ENCODE results near the gene TENM4.

Gene TENM4

DNA sequence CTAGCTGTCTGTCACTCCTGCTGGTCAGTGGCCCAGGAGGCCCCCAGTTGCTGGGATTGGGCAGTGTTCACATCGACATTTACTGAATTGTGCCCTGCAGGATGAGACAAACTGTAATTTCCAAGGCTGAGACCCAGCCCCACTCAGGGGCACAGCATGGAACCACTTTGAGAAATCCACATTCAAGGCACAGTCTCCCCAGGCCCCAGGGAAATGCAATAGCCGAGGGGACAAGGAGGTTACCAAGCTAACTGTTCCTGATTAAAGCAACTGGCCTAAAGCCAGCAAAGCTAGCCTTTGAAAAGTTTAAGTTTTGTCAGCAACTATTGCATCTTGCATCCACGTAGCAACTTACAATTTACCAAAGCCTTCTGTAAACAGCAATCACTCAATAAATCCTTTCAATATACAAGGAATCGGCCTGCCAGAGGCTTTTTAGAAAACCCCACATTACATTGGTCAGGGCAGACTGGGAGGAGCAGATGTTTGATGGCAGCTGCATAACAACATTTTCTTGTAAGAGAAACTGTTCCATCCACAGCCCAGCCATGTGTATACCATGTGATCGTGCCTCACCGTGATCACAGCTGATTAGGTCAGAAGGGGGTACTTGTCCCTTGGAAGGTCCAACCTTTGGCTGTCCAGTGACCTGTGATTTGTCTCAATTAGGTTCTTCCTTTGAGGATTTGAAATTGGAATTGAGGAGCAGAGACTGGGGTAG lies 103.9 kb downstream of the TENM4 start:
- DNase-seq = no peak

GRCh38 chr11:79335681-79336080 lies 105.1 kb downstream of the TENM4 start:
- no peak for DNase-seq

DNA sequence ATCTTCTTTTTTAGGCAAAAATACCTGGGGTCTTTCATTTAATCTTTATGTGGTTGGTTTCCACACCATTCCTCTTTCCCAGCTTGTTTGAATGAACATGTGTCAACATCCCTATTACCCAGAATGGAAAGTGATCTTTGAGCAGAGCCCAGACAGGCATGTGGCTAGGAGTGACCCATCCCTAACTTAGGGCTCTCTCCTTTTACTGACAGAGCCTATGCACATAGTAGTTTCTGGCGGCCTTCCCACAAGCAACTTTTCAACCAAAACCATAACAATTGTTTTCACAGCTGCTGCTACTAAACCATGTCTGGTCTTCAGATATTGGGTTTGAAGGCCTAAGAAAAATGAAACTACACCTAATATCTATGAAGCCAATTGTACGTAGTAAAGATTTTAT lies 107.5 kb downstream of the TENM4 start:
- DNase-seq = no peak

DNA sequence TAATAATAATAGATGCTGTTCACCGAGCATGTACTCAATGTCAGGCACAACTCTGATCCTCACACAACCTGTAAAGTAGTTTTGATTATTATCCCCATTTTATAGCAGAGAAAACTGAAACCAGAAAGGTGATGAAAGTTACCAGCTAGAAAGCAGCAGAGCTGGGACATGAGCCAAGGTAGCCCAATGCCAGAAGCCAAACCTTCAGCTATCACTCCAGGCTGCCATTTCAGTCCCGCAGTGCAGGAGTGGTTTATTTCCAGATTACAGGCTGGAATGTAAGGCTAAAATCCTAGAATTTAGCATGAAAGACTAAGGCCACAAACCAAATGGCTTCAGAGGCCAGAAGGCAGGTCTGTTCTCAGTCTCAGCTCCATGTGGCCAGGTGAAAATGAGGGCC lies 108.8 kb downstream of the TENM4 start:
- DNase-seq = peak in 1 of 2 experiments; percentile 18

DNA sequence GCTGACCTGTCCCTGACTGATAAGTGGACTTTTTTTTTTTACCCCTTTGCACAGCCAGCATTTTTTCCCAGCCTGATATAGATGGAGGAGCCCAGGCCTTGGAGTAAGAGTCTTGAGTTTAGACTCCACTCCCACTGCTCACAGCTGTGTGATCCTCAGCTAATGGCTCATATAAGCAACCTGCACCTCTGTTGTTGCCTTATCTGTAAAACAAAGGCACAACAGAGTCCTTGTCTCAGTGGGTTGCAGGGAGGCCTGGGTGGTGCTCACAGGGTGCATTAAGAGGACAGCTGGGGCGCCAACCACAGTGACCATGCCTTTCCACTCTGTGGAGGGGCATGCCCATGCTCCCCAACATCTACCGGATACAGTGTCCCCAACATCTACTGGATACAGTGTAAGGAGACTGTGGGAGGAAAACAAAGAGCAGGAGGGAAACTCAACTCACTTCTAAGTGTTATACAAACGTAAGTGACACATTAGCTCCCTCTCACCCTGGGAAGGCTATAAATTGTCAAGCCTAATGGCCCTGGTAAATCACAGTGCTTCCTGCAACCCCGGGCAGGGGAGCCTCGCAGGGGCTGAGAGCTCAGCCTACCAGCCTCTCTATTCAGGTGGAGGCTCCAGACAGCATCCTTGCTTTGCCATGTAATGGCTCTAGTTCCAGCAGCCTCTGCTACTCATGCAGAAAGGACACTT lies 109.5 kb downstream of the TENM4 start:
- DNase-seq = peak; percentile 50 to 70

- DNase-seq = no peak
These were observed 110.2 kb downstream of the TENM4 start for GRCh38 chr11:79330651-79331050.

- DNase-seq = no peak
These were observed 111.3 kb downstream of the TENM4 start for GRCh38 chr11:79329561-79329960.

GRCh38 chr11:79328402-79328801 lies 112.4 kb downstream of the TENM4 start:
- DNase-seq = no peak

DNA sequence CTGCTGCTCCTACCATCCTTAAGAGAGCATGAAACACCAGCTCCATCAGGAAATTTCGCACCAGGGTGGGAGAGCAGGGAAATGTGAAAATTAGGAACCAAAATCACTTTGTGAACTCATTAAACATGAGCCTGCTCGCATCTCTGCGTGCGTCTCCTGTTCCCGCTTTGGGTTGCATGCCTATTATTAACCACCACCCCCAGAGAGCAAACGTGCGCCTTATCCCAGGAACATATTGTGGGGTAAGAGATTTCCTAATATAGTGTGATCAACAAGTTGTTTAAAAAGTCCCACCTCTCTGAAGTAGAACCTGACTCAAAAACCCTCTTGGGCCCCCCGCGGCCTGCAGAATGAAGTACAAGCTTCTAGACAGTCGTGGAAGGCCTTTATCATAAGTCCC lies 115.0 kb downstream of the TENM4 start:
- DNase-seq = no peak

DNA sequence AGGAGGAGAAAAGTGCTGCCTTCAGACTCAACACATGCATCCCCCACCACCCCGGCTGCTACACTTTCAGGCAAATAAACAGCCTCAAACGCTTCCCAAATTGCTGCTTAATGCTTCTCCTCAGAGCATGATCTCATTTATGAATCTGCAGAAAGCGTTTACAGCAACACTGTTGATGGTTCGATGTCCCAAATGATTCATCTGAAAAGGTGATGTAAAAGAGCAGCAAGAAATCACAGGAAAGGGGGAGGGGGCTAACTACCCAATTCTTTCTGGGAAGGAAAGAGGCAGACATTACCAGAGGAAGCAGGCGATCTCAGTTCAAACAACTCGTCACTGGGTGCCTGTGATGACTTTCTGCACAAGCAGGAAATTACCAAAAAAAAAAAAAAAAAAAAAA lies 119.6 kb downstream of the TENM4 start:
- no peak for DNase-seq

- no peak for DNase-seq
These were observed 125.7 kb downstream of the TENM4 start for GRCh38 chr11:79314906-79315689.

- no peak for DNase-seq
These were observed 127.3 kb downstream of the TENM4 start for GRCh38 chr11:79313530-79313913.

- DNase-seq = peak; percentile 45 to 81
These were observed 128.0 kb downstream of the TENM4 start for GRCh38 chr11:79312617-79313529.

- DNase-seq = no peak
These were observed 129.4 kb downstream of the TENM4 start for GRCh38 chr11:79311461-79311860.

GRCh38 chr11:79309407-79309806 lies 131.4 kb downstream of the TENM4 start:
- no peak for DNase-seq

DNA sequence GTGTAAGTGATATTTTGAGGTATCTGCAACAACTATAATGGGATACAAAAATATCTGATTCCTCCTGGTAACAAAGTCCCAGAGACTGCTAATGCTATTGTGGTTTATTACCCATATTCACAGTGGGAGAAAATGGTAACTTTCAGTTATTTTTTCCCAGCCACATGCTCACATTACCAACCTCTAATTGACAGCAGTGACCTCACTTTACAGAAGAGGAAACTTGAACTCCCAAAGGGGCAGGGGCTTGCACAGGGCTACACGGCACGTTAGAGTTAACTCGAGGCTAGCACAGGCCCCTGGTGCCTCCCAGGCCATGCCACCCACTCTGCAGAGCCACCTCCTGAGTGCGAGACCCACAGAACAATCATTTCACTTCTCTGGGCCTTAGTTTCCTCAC lies 132.4 kb downstream of the TENM4 start:
- no peak for DNase-seq

DNA sequence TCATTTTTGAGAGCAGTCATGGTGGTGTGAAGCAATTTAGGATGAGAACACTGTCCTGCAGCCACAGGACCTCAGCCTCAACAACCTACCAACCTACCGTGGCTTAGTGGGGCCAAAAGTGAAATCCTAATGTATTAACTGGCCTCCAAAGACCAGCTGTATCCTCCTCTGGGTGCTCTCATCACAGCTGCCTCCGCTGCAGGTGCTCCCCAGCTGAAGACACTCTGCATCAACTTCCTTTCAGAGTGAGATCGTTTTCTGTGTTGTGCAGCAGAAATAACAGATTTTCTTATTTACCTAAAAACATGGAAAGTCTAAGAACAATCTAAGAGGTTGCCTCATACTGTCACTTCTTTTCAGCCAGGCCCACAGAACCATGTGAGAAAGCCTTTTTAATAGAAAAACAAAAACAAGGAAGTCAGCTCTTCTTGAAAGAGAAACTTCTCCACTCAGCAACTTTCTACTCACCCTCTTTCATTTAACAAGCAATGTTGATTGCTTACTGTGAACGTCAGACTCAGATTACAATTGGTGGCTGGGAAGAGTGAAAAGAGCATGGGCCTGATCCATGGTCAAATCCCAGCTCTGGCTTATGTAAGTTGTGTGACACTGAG lies 136.1 kb downstream of the TENM4 start:
- no peak for DNase-seq

DNA sequence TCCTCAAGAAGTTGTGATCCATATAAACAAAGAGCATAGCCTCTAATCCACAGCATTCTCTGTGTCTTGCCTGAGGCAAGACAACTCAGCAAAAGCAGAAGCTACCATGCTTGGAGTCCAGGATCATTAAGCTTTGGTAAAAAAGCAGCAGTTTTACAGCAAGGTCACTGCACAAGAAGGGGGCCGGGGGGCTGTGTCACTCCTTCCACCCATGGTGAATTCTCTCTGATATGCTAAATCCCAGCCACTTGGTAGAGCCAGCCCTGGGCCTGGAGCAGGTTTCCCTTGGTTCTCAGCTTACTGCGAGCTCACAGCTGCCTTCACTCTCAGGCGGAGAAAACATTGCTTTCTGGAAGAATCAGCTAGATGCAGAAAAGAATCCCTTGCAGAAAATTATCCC lies 144.7 kb downstream of the TENM4 start:
- DNase-seq = no peak

DNA sequence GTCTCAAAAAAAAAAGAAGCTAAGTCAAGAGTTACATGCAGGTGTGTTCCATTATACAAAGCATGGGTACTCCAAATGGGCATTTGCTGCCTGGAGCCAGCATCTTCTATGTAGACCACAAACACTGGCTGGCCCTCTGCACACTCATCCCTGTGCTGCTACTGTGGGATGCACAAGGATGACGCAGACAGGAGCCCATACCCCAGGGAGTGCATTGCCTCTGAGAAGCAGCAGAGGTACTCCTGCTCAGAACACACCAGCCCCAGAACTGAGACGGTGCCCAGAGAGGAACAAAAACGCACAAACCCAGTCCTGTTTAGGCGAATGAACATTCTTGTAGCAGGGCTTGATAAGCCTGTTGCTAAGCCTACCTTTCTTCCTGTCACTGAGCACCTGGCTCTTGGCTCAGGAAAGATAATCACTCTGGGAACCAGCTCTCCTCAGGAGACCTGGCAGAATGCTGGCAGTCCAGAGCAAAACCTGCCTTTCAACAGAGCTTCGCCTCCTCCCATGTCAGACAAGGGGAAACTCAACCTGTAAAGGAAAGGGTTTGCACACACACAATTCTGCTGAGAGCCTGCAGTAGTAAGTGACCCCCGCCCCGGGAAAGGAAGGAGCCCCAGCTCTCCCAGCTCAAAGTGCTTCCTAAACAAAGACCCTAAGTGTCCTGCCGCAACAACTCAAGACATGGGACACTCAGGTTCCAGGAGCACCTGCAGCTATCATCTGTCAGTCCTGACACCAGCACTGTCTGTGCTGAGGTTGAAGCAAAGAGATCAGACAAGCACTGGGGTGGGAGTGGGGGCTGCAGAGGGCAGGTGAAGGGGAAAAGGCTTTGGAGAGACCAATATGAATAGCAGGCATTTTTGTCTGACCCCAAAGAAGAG lies 145.7 kb downstream of the TENM4 start:
- DNase-seq = peak; percentile 16 to 60

DNA sequence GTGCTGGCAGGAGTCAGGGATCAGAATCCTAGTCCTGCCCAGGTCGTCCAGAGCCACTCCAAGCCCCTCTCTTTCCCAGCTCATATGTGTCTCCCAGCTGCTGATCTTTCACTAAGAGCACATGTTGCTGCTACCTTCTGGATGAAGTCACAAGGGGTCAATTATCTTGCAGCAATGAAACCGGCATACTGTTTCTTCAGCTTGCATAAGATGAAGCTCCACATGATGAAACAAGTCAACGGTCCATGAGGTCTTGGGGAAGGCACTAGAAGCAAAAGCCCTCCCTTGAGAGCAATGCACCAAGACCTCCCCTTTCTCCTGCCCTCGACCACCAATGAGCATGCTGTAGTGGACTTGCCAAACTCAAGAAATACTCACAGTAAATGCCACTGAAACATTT lies 148.9 kb downstream of the TENM4 start:
- no peak for DNase-seq

- DNase-seq = peak in 1 of 2 experiments; percentile 11
These were observed 150.1 kb downstream of the TENM4 start for GRCh38 chr11:79290761-79291160.
